Osteoblast (primary cell): ENCODE data around the gene CTSA. TPM values are rescaled to one million over a fixed set of nuclear protein-coding genes. Genes with fewer than 3 reads are reported as not detected.
"Not testable (repeated sequence)": the region's sequence is repeated elsewhere in the genome, so short reads cannot be mapped to it uniquely, and the experiment has no call there.

ENCODE experiments used
- DNase-seq: peaks from one replicate; pipeline ENCODE4 v3.0.0; 2011; ENCODE audit warnings: low spot score, mixed read lengths; ENCODE audit not compliant: insufficient read length; ENCODE audit errors: missing footprints
- H2AFZ ChIP-seq: 2 replicates; pipeline ENCODE4 v1.6.0; 2011; ENCODE audit warnings: mild to moderate bottlenecking, low read length
- H3K27ac ChIP-seq: 2 replicates; pipeline ENCODE4 v1.5.1; 2011; ENCODE audit warnings: mild to moderate bottlenecking, low read depth, low read length, moderate library complexity
- H3K27me3 ChIP-seq: 2 replicates; pipeline ENCODE4 v1.6.0; 2012; ENCODE audit warnings: mild to moderate bottlenecking, control low read depth, inconsistent platforms, low read length, moderate library complexity; ENCODE audit not compliant: insufficient read depth
- H3K36me3 ChIP-seq: 2 replicates; pipeline ENCODE4 v1.5.1; 2011; ENCODE audit warnings: mild to moderate bottlenecking, low read length, control low read depth, moderate library complexity; ENCODE audit not compliant: insufficient read depth
- H3K4me1 ChIP-seq: 2 replicates; pipeline ENCODE4 v1.5.1; 2011; ENCODE audit warnings: mild to moderate bottlenecking, low read length, control low read depth, moderate library complexity; ENCODE audit not compliant: insufficient read depth
- H3K4me2 ChIP-seq: 2 replicates; pipeline ENCODE4 v1.6.0; 2011; ENCODE audit warnings: mild to moderate bottlenecking, low read length; ENCODE audit not compliant: insufficient read depth
- H3K4me3 ChIP-seq: fragments of 200-600 bp; sonication (generic); 3 replicates; pipeline ENCODE4 v1.5.1; 2012; ENCODE audit warnings: mild to moderate bottlenecking, low read length, inconsistent platforms; ENCODE audit not compliant: insufficient read depth
- H3K79me2 ChIP-seq: 2 replicates; pipeline ENCODE4 v1.6.0; 2012; ENCODE audit warnings: mild to moderate bottlenecking, low read length, control low read depth, inconsistent platforms; ENCODE audit not compliant: insufficient read depth
- H3K9me3 ChIP-seq: 2 replicates; pipeline ENCODE4 v1.5.1; 2011; ENCODE audit warnings: low read depth, low read length, control low read depth
- H4K20me1 ChIP-seq: 2 replicates; pipeline ENCODE4 v1.6.0; 2012; ENCODE audit warnings: mild to moderate bottlenecking, low read length, control low read depth; ENCODE audit not compliant: insufficient read depth
- CTCF ChIP-seq: IDR thresholded peaks from 2 replicates; pipeline ENCODE4 v1.5.1; 2011; ENCODE audit warnings: mild to moderate bottlenecking, low read depth, low read length, moderate library complexity; ENCODE audit errors: extremely low read depth
- total RNA-seq: library from RNA; depleted of rRNA; stranded (reverse); fragments of >200 nt; gene quantifications from 2 replicates; pipeline ENCODE4 v1.2.3, GENCODE V29; 2012

The CTSA gene
- total RNA-seq, 1 donor: 157 TPM

GRCh38 chr20:45927071-45927878, 36.1 kb downstream of the CTSA start:
- Histone ChIP-seq H3K79me2 (peaks cover 5% of the 10 kb centered on the region), H3K4me1 (peaks cover 6% of the 10 kb centered on the region), H3K4me3 (no peak overlapping the region), H3K27ac (no peak overlapping the region), H3K9me3 (no peaks in the 10 kb centered on the region), H4K20me1 (peaks cover 20% of the 10 kb centered on the region), H3K27me3 (no peaks in the 10 kb centered on the region), H3K4me2 (no peak overlapping the region), H2AFZ (no peak overlapping the region), H3K36me3 (no peaks in the 10 kb centered on the region)
- DNase-seq: no peak
- no peak for TF ChIP-seq CTCF

GRCh38 chr20:45931680-45932079, 40.5 kb downstream of the CTSA start:
- not testable (repeated sequence) for H3K27ac ChIP-seq, H2AFZ ChIP-seq, H3K9me3 ChIP-seq, H3K4me2 ChIP-seq, H3K27me3 ChIP-seq, H3K4me3 ChIP-seq, DNase-seq, H3K36me3 ChIP-seq
- Histone ChIP-seq H3K4me1 (peaks cover 12% of the 10 kb centered on the region), H3K79me2 (peaks cover 32% of the 10 kb centered on the region), H4K20me1 (peaks cover 36% of the 10 kb centered on the region)

DNA sequence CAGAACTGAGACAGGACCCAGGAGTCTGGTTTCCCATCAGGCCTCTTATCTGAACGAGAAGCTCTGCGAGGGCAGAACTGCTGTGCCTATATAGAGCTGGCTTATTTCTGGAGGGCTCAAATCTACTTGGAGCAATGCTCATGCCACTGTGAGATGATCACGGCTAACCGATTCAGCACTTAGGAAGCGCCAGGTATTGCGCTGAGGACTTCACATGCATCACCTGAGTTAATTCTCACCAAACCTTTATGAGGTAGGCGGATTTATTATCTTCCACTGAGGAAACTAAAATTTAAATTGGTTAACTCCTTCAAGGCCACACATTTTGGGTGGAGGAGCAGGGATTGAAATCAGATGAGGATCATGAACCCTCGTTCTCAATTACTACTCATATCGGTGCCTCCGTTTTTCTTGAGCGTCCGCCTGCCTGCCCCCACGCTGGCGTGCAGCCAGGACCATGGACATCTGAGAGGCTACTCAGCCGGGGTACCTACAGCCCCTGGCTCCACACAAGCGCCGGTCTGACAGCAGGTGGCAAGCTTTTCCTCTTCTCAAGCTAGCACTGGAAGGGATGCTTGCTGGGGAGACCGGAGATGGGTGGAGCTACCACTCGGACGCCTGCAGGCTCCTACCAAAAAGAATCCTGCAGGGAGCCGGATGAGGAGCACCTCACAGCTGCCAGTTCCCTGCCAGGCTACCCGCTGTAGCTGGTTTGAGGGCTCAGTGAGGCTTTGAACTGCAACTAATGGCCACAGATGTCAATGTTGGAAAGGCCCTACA, 42.3 kb downstream of the CTSA start:
- Histone ChIP-seq H3K36me3 (peaks cover 17% of the 10 kb centered on the region), H3K27ac (peak overlapping the region; percentile 95), H3K4me2 (peak overlapping the region; percentile 99), H3K27me3 (no peaks in the 10 kb centered on the region), H2AFZ (peak overlapping the region; percentile 94), H3K79me2 (peaks cover 50% of the 10 kb centered on the region), H3K4me3 (peak overlapping the region; percentile 100), H3K9me3 (no peaks in the 10 kb centered on the region), H3K4me1 (peaks cover 16% of the 10 kb centered on the region), H4K20me1 (peaks cover 44% of the 10 kb centered on the region)
- peak; percentile 22 for TF ChIP-seq CTCF
- peak; percentile 98 for DNase-seq

DNA sequence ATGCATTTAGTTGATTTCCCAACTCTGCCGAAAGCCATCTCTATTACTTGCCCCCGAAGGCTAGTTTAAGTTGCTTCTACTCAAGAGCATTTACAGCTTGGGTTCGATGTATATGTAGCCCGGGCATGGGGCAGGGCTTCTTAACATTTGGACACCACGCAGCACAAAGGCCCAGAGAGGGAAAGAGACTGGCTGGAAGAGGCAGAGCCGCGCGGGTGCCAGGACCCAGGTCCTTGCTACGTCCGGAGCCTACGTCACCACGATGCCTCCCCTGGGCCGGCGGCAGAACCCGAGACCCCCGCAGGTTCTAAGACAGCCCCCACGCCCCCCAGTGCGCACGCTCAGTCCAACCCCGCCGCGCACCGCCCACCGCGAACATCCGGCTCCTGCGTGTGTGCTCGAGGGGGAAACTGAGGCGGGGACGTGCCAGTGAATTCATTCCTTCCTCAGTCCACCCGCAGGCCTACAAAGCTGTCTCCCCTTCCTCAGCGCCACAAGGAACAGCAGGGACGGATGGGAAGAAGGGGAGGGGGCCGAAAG, 43.0 kb downstream of the CTSA start:
- Histone ChIP-seq H3K9me3 (no peaks in the 10 kb centered on the region), H3K4me3 (peak overlapping the region; percentile 100), H3K4me1 (peaks cover 16% of the 10 kb centered on the region), H3K27ac (peak overlapping the region; percentile 95), H3K4me2 (peak overlapping the region; percentile 99), H3K79me2 (peaks cover 53% of the 10 kb centered on the region), H2AFZ (peak overlapping the region; percentile 94), H3K36me3 (peaks cover 23% of the 10 kb centered on the region), H3K27me3 (no peaks in the 10 kb centered on the region), H4K20me1 (peaks cover 46% of the 10 kb centered on the region)
- DNase-seq: peak; percentile 85
- no peak for TF ChIP-seq CTCF
